ENCODE data around the gene RLN3.

Gene RLN3, protein sequence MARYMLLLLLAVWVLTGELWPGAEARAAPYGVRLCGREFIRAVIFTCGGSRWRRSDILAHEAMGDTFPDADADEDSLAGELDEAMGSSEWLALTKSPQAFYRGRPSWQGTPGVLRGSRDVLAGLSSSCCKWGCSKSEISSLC

DNA sequence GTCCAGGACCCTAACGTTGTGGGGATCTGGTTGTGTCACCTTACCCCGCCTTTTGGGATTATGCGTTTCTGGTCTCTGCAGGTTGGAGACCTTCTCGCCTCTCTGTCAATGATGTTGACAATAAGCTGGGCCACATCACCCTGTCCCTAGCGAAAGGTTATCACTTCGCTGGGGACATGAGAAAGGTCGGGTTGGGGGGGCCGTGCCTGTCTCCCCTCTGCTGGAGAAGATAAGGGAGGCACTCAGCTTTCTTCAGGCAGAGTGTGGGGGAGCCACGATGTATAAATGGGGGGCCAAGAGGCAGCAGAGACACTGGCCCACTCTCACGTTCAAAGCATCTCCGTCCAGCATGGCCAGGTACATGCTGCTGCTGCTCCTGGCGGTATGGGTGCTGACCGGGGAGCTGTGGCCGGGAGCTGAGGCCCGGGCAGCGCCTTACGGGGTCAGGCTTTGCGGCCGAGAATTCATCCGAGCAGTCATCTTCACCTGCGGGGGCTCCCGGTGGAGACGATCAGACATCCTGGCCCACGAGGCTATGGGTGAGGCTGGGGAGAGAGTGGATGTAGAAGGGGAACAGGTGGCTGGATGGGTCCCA, at the start of gene RLN3:
Gene RLN3 (plus strand): TSS at position 293 of the 595 bp plus-strand sequence. CDS start 57 bp downstream, at position 350.
- DNase-seq: no peak

DNA sequence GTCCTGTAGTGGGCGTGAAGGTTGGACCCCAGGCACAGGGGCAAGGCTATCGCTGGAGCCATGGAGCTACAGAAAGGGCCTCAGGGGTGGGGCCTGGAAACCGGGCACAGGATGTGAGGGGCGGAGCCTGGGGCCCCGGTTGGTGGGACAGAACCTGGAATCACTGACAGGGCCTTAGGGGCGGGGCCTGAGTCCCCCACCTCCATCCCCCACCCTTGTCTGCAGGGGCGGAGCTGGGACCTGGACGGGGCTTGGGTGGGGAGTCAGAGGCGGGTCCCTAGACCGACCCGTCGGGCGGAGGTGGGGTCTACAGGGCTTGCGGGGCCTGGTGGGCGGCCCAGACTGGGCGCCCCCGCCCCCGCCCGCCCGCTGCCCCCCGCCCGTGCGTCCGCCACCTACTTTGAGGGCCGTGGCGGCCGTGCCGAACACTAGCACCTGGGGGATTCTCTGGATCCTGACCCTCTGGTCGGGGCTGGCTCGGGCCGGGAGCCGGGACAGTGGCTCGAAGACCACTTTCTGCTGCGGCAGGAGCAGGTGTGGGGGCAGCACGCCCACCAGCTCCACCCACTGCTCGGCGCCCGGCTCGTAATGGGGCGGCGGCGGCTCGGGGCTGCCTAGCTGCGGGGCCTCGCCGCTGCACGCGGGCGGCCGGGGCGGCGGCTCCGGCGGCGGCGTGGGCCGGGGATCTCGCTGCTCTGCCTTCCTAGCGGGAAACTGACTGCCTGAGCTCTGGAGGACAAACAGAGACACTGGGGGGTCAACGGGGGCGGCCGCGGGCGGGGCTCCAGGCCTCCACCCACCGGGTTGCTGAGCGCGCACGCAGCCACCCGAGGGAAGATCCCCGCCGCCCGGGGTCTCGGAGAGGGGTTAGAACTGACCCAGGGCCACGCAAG, 49.4 kb upstream of the RLN3 start:
- no peak for DNase-seq

DNA sequence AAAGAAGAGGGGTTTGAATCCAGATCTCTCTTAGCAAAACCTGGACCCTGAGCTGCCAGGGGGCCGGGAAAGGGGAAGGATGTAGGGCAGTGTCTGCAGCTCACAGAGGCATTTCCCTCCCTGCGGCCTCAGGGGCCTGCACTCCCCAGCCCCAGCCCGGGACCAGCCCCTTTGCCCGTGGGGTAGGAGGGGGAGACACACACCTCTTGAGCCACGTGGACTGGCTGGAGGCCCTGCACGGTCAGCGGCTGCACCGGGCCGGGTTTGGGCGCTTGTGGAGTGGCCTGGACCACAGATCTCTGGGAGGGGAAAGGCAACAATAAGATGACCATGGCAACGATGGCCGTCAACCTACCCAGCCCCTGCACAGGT, 48.7 kb upstream of the RLN3 start:
- DNase-seq: no peak

DNA sequence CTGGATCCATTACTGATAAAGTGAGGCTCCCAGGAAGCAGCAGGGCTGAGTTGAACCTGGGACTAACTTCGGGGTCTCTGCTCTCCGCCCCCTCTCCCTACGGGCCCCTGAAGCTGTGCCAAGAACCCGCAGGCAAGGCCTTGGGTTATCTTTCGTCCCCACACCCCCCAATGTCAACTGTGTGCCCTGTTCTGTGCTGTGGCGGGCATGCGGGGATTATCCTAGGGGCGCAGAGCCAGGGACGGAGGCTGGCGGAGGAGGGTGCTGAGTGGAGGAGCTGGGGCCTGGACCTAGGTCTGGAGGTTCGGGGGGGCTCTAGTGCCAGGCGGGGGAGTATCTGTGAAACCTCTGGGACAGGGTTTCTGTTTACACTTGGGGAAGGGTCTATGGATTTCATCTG, 48.3 kb upstream of the RLN3 start:
- no peak for DNase-seq

DNA sequence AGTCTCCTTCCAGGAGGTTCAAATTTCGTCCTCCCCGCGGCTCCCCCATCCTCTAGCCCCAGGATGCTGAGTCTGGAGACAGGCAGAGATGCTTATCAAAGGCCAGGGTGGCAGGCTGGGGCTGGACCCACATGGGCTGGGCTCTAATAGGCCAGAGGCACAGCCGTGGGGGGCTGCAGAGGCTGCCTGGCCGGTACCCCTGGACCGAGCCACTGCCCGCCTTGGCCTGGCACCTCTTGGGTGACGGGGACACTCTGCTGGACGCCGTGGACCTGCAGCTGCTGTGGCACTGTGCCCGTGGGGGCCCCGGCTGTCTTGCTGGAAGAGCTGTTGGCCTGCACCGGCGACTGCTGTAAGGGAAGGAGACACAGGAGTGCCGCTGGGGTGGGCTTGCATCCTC, 47.6 kb upstream of the RLN3 start:
- no peak for DNase-seq

DNA sequence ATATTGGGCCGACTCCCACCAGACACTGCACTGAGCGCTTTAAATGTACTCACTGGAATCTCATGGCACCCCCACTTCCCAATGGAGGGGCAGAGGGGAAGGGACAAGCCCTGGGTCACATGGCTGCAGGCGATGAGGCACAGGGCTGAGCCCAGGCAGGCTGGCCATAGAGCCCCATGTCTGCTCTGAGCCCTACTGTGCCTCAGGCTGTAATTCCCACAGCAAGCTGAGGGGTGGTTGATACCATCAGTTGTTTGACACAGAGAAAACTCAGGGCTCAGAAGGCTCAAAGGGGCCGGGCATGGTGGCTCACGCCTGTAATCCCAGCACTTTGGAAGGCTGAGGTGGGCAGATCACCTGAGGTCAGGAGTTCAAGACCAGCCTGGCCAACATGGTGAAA, 46.9 kb upstream of the RLN3 start:
- no peak for DNase-seq

DNA sequence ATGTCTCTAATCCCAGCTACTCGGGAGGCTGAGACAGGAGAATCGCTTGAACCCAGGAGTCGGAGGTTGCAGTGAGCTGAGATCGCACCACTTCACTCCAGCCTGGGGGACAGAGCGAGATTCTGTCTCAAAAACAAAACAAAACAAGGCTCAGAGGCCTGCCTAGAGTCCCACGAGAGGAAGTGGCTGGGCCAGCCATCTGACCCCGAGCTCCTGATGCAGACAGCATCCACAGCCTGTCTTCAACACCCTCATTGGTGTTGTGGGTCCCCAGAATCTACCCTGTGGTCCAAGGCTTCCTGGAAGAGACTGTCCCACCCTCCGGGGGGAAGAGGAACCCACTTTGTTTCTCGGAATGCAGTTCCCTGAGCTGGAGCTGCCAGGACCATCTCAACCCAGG, 46.5 kb upstream of the RLN3 start:
- no peak for DNase-seq

DNA sequence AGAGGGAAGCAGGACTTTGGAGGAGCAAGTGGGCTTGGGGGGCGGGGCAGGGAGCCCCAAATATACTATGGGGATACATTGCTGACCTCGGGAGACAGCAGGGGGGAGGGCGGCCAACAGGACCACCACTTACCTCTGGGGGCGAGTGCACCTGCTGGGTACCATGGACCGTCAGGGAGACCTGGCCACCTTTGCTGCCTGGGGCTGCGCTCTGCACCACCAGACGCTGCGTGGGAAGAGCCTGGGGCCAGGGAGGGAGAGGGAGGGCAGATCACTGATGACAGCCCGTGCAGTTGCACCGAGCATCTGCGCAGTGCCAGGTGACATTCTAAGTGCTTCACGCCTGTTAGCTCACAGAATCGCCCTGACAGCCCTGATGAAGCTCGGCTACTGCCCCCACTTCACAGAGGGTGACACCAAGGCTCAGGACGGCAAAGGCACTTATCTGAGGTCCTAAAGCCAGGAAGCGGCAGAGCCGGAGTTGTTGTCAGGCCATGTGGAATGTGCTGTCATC, 45.9 kb upstream of the RLN3 start:
- peak in 2 of 3 experiments; percentile 50 to 68 for DNase-seq

DNA sequence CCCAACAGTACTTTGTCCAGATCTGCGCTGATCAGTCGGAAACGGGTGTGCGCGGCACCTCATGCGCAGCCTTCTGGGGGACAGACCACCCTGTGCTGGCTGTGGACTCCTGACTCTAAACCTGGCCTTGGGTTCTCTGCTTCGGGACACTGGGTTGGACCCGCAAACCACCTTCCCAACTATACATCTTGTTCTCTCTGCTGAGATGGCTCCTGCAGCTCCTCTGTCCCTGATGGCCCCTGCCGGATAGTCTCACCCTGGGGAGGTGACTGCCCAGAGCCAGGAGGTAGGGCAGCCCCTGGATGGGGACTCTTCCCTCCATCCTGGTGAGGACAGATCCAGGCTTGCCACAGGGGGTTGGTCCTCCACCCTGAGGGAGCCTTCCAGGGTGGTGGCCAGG, 45.2 kb upstream of the RLN3 start:
- DNase-seq: no peak

DNA sequence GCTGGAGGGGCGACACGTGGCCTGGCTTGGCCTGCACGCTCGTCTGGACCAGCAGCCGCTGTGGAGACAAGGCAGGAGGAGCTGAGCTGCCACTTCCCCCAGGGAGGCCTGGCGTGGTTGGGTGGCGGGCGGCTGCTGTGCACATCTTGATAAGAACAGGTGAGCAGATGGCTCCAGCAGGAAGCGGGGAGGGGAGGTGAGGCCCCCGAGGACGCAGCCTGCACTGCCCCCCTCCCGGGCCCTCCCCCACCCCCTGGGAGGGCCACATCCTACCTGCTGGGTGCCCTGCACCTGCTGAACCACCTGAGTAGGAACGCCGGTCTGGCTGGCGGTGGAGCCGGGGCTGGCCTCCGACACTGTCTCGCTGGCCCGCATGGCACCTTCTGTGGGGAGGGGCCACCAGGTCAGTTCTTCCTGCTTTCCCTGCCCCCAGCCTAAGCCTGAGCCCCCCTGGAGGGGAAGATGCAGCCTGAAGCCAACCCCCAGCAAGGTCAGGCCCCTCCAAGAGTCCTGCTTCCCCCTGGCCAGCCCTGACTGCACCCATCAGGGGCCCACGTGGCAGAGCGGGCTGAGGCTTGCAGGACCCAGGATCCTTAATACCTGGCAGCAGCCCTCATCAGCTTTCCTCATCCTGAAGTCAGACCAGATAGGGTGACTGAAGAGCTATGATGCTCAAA, 44.6 kb upstream of the RLN3 start:
- DNase-seq: peak; percentile 23 to 95 (median 94)

DNA sequence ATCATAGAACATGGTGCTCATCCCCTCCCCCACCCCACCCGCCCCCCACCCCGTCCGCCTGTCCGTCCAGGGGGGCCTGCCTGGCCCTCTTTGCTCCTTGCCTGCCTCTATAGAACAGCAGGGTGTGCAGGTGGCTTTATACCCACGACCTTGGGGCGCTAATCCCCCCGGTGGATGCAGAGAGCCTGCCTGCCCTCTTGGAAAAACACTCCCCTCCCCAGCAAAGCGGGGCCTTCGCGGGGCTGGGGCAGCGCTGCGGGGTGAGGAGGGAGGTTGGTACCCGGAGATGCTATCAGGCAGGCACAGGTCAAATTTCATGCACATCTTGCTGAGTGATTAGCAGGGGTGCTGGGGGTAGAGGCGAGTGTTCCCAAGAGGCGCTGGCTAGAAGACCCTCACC, 43.8 kb upstream of the RLN3 start:
- DNase-seq: peak in 1 of 3 experiments; percentile 64

DNA sequence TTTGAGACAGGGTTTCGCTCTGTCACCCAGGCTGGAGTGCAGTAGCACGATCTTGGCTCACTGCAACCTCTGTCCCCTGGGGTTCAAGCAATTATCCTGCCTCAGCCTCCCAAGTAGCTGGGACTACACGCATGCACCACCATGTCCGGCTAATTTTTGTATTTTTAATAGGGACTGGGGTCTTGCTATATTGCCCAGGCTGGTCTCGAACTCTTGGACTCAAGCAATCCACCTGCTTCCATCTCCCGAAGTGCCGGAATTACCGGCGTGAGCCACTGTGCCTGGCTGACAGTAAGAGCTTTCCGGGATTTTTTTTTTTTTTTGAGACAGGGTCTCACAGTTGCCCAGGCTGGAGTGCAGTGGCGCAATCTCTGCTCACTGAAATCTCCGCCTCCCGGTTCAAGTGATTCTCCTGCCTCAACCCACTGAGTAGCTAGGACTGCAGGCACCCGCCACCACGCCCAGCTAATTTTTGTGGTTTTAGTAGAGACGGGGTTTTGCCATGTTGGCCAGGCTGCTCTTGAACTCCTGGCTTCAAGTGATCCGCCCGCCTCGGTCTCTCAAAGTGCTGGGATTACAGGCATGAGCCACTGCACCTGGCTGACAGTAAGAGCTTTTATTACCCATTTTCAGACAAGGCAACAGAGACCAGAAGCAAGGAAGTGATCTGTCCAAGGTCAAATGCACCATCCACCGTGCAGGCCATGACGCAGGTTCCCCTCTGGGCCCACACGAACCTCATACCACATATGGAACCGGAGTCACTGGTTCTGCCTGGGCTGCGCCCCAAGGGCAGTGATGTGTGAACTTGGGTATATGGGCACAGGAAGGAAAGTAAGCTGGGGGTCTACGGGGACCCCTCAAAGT, 42.8 kb upstream of the RLN3 start:
- DNase-seq: peak in 2 of 3 experiments; percentile 19 to 61

DNA sequence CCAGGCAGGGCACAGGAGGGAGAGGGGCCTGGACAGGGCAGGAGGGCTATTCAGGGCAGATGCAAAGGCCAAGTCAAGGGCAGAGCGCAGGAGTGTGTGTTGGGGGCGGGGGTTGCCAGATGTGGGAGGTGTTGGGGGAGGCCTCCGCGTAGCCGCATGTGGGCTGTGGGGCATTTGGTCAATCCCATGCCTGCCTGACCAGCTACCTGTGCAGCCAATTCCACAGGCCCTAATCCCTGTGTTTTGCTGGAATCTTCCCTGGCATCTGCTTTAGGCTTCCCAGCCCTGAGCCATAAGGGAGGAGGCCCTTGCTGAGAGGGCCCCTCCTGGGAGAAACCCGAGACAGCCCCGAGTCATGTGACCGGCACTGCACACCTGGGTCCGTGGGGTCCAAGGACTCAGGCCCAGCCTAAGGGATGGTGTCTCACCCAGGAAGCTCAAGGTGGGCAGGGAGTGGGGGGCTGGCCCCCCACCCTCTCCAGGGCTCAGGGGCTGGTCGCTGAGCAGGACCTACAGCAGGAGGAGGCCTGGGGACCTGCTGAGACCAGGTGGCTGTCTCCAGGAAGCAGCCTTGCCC, 42.1 kb upstream of the RLN3 start:
- peak in 2 of 3 experiments; percentile 68 to 86 for DNase-seq

DNA sequence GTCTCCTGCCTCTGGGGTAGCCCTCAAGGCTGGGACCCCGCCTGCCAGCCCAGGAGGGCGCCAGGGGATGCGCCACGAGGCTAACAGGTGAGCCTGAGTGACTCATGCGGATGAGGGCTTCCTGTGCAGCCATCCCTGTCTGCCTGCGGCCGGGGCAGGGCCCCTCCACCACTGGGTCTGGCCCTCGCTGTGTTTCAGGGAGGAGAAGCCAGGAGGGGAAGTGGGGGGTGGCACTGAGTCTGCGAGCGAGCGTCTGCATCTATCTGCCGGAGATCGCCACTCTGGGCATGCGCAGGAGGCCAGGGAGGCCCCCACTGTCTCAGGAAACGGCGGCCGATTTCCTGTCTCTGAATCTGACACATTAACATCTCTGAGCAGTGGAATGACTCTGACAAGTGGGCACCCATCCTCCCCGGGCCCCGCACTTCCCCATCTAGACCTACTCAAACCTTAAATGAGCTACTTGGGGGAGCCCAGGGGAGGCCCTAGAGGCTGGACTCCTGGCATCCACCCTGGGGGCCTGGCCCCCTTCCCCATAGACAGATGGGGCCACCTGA, 41.5 kb upstream of the RLN3 start:
- peak; percentile 63 to 95 (median 91) for DNase-seq

DNA sequence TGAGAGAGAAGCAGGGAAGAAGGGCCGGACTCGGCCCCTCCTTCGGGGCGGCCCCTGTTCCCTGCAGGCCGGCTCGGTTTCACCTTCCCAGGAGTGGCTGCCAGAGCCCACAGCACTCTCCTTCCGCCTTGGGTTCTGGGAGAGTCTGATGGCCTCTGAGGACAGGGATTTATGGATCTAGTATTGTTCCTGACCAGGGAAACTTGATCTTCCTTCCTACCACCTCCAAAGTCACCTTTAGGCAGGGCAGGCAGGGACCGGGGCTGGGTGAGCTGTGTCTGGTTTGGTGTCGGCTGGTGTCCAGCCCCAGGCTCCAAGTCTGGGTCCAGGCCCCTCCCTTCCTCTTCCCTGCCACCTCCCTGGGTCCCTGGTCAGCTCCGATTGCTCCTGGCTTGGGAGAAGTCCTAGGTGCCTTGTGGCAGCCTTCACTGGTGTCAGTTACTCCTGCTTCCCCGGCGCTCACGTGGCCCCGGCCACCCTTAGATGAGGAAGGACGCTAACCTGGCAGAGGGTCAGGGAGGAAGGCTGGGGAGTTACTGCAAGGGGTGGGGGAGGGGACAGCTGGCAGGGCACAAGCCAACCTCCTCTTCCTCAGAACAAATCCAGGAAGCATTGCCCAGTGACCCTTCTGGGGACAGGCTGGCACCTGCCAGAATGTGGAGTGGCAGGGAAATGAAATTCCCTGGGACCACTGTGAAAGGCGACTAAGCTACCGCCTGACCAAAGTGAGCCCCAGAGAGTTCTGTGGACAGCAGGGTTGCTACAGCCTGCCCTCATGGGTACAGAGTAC, 40.7 kb upstream of the RLN3 start:
- DNase-seq: no peak

DNA sequence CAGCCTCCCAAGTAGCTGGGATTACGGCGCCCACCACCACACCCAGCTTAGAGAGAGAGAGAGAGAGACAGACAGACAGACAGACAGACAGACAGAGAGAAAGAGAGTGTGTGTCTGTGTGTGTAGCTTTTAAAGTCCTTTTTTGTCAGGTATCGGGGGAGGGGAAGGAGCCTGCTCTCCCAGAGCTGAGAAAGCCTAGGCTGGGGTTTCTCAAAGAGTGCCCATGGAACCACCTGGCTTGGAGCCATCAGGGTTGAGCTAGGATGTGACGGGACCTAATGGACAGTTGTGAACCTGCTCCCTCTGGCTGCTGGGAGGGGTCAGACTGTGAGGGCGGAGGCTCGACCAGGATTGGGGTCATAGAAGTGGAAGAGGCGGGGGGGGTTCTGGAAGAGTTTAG, 38.5 kb upstream of the RLN3 start:
- DNase-seq: no peak

DNA sequence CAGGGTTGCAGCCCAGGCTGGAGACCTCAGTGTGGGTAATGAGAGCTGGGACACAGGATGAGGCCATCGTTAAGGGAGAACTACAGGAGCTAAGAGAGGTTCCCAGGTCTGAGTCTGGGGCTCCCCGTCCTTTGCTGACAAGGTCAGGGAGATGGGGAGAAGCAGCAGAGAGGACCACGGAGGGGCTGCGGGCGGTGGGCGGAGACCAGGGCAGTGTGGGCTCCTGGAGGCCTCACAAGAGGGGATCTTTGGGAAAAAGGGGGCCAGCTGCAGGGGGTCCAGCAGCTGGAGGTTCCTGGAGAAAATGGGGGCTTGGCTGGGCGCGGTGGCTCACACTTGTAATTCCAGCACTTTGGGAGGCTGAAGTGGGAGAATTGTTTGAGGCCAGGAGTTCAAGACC, 37.9 kb upstream of the RLN3 start:
- DNase-seq: no peak

DNA sequence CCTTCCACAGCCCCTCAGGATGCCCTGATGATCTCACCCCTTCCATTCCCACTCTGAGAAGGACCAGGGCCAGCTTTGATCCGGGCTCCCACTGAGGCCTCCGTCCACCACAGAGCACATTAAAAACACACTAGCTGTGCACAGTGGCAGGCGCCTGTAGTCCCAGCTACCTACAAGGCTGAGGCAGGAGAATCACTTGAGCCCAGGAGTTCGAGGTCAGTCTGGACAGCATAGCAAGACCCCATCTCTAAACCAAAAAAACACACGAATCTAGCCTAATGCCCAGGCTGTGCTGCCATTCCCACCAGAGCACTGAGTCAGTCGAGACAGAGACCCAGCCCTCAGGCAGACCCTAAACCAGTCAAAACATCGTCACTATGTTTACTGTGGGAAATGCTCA, 35.9 kb upstream of the RLN3 start:
- no peak for DNase-seq

DNA sequence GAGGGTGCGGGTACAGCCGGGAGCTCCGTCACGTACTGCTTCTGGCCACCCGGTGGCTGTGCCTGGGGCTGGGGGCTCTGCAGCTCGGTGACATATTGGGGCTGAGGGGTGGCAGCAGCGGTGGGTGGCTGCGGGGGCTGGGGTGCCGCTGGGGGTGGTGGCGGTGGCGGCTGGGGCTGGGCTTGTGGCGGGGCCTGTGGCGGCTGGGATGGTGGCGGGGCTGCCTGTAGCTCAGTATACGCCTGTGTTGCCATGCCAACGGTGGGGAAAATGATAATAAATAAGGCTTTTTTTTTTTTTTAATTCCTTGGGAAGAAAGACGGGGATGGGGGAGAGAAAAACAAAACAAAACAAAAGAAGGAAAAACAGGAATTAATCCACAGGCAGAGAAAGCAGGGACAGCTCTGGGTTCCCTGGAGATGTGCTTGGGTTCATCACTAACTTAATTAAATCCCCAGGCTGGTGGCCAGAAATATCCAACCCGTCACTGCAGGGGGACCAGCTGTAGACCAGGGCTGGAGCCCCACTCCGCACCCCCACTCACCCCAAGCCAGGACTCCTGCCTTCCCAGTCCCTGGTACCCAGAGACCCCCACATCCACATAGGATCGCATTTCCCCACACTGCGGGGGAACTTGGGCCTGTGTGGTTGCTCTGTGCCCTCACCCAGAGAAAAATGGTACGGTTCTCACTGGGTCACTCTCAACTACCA, 34.2 kb upstream of the RLN3 start:
- DNase-seq: no peak

Measured in NCI-H1417 (cell line).